Measurements from ENCODE around the gene GSK3B.
A peak's percentile ranks its signal among the peaks of the same experiment; 100 is the strongest.

GSK3B gene

DNA sequence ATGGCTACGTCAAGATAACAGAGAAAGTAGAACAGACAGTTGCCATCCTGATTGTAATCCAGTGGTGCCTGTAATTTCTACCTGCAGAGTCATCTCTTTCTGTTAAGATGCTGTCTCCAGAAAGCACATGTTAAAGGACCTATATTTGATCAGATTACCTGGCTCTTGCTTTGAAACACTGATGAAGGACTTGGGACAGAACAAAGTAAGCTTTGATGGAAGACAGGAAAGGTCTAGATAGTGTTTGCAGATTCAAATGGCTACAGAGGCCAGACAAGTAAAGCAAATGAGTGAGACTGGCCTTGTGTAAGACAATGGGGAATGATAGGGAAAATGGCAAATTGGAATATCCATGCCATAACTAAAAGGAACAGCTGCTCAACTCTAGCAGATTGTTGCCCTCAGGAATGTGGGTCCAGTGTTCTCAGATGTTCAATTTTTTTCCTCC is 1.8 kb upstream of the GSK3B start:
- peak overlapping the region; percentile 93 for H3K4me2 ChIP-seq (ENCODE audit: low read depth, low read length)
- peak overlapping the region; percentile 100 for H3K27ac ChIP-seq (ENCODE audit: low read length)
- H3K36me3 ChIP-seq (replicated peaks; ENCODE audit: insufficient read depth, low read length): no peaks in the 10 kb centered on the region
- H3K27me3 ChIP-seq (replicated peaks; ENCODE audit: insufficient read depth, low read length): no peaks in the 10 kb centered on the region
- H3K9me2 ChIP-seq (replicated peaks; ENCODE audit: insufficient read depth, low read length): no peaks in the 10 kb centered on the region
- no peaks in the 10 kb centered on the region for H3K9me3 ChIP-seq (replicated peaks; ENCODE audit: insufficient read depth, low read length)
- H3K4me1 ChIP-seq (ENCODE audit: low read length): peaks cover 5% of the 10 kb centered on the region; the same call in 1 of the 2 replicates
- 0 out of 2 replicates have a peak, but pooled peaks cover 3% of the 10 kb centered on the region for H4K20me1 ChIP-seq (ENCODE audit: insufficient read depth, low read length)
- TF ChIP-seq, protein P1, sequence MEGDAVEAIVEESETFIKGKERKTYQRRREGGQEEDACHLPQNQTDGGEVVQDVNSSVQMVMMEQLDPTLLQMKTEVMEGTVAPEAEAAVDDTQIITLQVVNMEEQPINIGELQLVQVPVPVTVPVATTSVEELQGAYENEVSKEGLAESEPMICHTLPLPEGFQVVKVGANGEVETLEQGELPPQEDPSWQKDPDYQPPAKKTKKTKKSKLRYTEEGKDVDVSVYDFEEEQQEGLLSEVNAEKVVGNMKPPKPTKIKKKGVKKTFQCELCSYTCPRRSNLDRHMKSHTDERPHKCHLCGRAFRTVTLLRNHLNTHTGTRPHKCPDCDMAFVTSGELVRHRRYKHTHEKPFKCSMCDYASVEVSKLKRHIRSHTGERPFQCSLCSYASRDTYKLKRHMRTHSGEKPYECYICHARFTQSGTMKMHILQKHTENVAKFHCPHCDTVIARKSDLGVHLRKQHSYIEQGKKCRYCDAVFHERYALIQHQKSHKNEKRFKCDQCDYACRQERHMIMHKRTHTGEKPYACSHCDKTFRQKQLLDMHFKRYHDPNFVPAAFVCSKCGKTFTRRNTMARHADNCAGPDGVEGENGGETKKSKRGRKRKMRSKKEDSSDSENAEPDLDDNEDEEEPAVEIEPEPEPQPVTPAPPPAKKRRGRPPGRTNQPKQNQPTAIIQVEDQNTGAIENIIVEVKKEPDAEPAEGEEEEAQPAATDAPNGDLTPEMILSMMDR (IDR thresholded peaks at IDR 0.05; ENCODE audit: low read length): no peak
- no peak for TF ChIP-seq EZH2 (optimal IDR thresholded peaks at IDR 0.05; ENCODE audit: low read depth, low read length)
- TF ChIP-seq EZH2phosphoT487 (IDR thresholded peaks at IDR 0.05; ENCODE audit: low read length): no peak
- H3K79me2 ChIP-seq (ENCODE audit: low read length): peaks cover 49% of the 10 kb centered on the region
- no peak for DNase-seq
- H2AFZ ChIP-seq (ENCODE audit: low read length): peak overlapping the region; percentile 42
- H3F3A ChIP-seq (ENCODE audit: insufficient read depth, low read length): peaks cover 28% of the 10 kb centered on the region
- peak overlapping the region; percentile 97 for H3K4me3 ChIP-seq (ENCODE audit: low read length)
- H3K9ac ChIP-seq (ENCODE audit: low read length): peak overlapping the region; percentile 100

DNA sequence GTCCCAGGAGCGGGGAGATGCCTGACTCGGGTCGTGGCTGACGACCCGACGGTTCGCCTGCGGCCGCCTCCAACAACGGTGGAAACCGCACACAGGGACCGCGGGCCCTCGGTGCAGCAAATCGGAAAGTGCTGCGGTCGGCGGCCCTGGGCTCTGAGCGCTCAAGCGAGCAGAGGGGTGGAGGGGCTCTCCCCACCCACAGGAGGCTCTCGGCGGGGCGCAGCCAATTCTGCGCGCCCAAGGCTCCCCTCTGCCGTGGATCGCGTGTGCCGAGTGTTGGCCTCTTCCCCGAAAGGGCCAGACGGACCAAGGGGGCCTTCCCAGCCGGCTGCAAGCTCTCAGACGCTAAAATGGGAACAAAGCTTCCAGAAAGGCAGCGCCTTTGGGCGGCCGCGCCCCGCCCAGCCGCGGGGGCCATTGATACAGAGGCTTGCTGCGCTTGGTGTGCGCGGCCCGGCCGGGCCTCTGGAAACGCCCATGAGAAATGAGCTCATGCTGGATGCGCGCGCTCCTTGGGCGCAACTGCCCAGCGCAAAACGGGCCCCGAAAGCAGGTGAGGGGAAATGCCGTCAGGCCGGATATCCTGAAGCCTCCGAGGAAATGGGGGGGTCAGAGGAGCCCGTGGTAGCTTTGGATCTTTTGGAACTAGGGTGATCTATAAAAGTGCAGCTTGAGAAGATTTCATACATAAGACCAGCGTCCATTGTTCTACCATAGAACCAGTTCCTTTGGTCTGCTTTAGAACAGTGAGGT is 1.2 kb upstream of the GSK3B start:
- Histone ChIP-seq H3K4me3 (ENCODE audit: low read length) (peak overlapping the region; percentile 97), H4K20me1 (ENCODE audit: insufficient read depth, low read length) (peaks cover 6% of the 10 kb centered on the region), H3K36me3 (replicated peaks; ENCODE audit: insufficient read depth, low read length) (no peaks in the 10 kb centered on the region), H3K9me3 (replicated peaks; ENCODE audit: insufficient read depth, low read length) (no peaks in the 10 kb centered on the region), H3K9ac (ENCODE audit: low read length) (peak overlapping the region; percentile 100), H3K4me1 (ENCODE audit: low read length) (peaks cover 7% of the 10 kb centered on the region; the same call in 1 of the 2 replicates), H3K4me2 (ENCODE audit: low read depth, low read length) (peak overlapping the region; percentile 93), H2AFZ (ENCODE audit: low read length) (peak overlapping the region; percentile 43), H3F3A (ENCODE audit: insufficient read depth, low read length) (peaks cover 28% of the 10 kb centered on the region), H3K27me3 (replicated peaks; ENCODE audit: insufficient read depth, low read length) (no peaks in the 10 kb centered on the region), H3K79me2 (ENCODE audit: low read length) (peaks cover 55% of the 10 kb centered on the region), H3K9me2 (replicated peaks; ENCODE audit: insufficient read depth, low read length) (no peaks in the 10 kb centered on the region), H3K27ac (ENCODE audit: low read length) (peak overlapping the region; percentile 100)
- peak; percentile 96 for DNase-seq
- TF ChIP-seq, protein P1 (IDR thresholded peaks at IDR 0.05; ENCODE audit: low read length): no peak
- no peak for TF ChIP-seq EZH2phosphoT487 (IDR thresholded peaks at IDR 0.05; ENCODE audit: low read length)
- TF ChIP-seq EZH2 (optimal IDR thresholded peaks at IDR 0.05; ENCODE audit: low read depth, low read length): no peak

- peaks cover 28% of the 10 kb centered on the region for H3F3A ChIP-seq (ENCODE audit: insufficient read depth, low read length)
- H3K4me3 ChIP-seq (ENCODE audit: low read length): peak overlapping the region; percentile 97
- peak overlapping the region; percentile 43; the same call in 1 of the 2 replicates for H2AFZ ChIP-seq (ENCODE audit: low read length)
- peak overlapping the region; percentile 100 for H3K27ac ChIP-seq (ENCODE audit: low read length)
- peak overlapping the region; percentile 93 for H3K4me2 ChIP-seq (ENCODE audit: low read depth, low read length)
- H3K27me3 ChIP-seq (replicated peaks; ENCODE audit: insufficient read depth, low read length): no peaks in the 10 kb centered on the region
- DNase-seq: peak; percentile 99
- H3K9me2 ChIP-seq (replicated peaks; ENCODE audit: insufficient read depth, low read length): no peaks in the 10 kb centered on the region
- TF ChIP-seq EZH2 (optimal IDR thresholded peaks at IDR 0.05; ENCODE audit: low read depth, low read length) (no peak), EZH2phosphoT487 (IDR thresholded peaks at IDR 0.05; ENCODE audit: low read length) (no peak)
- TF ChIP-seq, protein P1 (IDR thresholded peaks at IDR 0.05; ENCODE audit: low read length): no peak
- H3K36me3 ChIP-seq (replicated peaks; ENCODE audit: insufficient read depth, low read length): no peaks in the 10 kb centered on the region
- H3K79me2 ChIP-seq (ENCODE audit: low read length): peaks cover 61% of the 10 kb centered on the region
- H3K4me1 ChIP-seq (ENCODE audit: low read length): peaks cover 7% of the 10 kb centered on the region; the same call in 1 of the 2 replicates
- peaks cover 7% of the 10 kb centered on the region for H4K20me1 ChIP-seq (ENCODE audit: insufficient read depth, low read length)
- peak overlapping the region; percentile 100 for H3K9ac ChIP-seq (ENCODE audit: low read length)
- H3K9me3 ChIP-seq (replicated peaks; ENCODE audit: insufficient read depth, low read length): no peaks in the 10 kb centered on the region
These were observed 554 bp upstream of the GSK3B start for GRCh38 chr3:120094776-120095225.
